Stomach smooth muscle (tissue), 2 donors: Measurements from ENCODE around the gene DDX1.
A peak's percentile ranks its signal among the peaks of the same experiment; 100 is the strongest.
"Not testable (repeated sequence)": the region's sequence is repeated elsewhere in the genome, so short reads cannot be mapped to it uniquely, and the experiment has no call there.

Experiments
- H3K27ac ChIP-seq: one replicate; pipeline ENCODE4 v1.7.0; 2013; ENCODE audit warnings: mild to moderate bottlenecking, low read length, inconsistent platforms
- H3K27me3 ChIP-seq, 2 donors: one replicate each; pipeline ENCODE4 v1.7.0; 2013; ENCODE audit warnings: low read length in 2 of 2; ENCODE audit not compliant: insufficient read depth in 2 of 2, control insufficient read depth in 1 of 2
- H3K36me3 ChIP-seq, 2 donors: one replicate each; pipeline ENCODE4 v1.7.0; 2013; ENCODE audit warnings: low read length in 2 of 2; ENCODE audit not compliant: control insufficient read depth in 2 of 2, insufficient read depth in 2 of 2
- H3K4me1 ChIP-seq: one replicate; pipeline ENCODE4 v1.7.0; 2013; ENCODE audit warnings: low read length; ENCODE audit not compliant: control insufficient read depth, insufficient read depth
- H3K4me3 ChIP-seq, 2 donors: one replicate each; pipeline ENCODE4 v1.7.0; 2013; ENCODE audit warnings: low read length in 2 of 2
- H3K9ac ChIP-seq, 2 donors: one replicate each; pipeline ENCODE4 v1.7.0; 2013; ENCODE audit warnings: low read length in 2 of 2, mild to moderate bottlenecking in 1 of 2
- H3K9me3 ChIP-seq, 2 donors: one replicate each; pipeline ENCODE4 v1.7.0; 2013; ENCODE audit warnings: low read length in 2 of 2; ENCODE audit not compliant: control insufficient read depth in 2 of 2
- donor health status: healthy.
- donor health status: Pancreatic carcinoma.

DDX1 gene

GRCh38 chr2:15591692-15592463, at the start of gene DDX1:
DDX1 (plus strand) TSS chr2:15591868; CDS start chr2:15591934, 66 bp downstream.
- Histone ChIP-seq H3K36me3 (peaks cover 12 to 14% of the 10 kb centered on the region in 2 donors), H3K9ac (peak within 1 kb of the TSS; percentile 93 to 95), H3K4me3 (peak within 1 kb of the TSS; percentile 91 to 99), H3K27me3 (no peaks in the 10 kb centered on the region), H3K27ac (peak within 1 kb of the TSS; percentile 88), H3K9me3 (no peaks in the 10 kb centered on the region), H3K4me1 (peaks cover 13% of the 10 kb centered on the region)

GRCh38 chr2:15542269-15542668, 49.4 kb upstream of the DDX1 start:
- not testable (repeated sequence) for H3K27me3 ChIP-seq, H3K36me3 ChIP-seq, H3K27ac ChIP-seq, H3K9me3 ChIP-seq, H3K9ac ChIP-seq, H3K4me3 ChIP-seq, H3K4me1 ChIP-seq

- Histone ChIP-seq H3K36me3 (peaks cover 0 to 2% of the 10 kb centered on the region in 2 donors), H3K4me1 (no peaks in the 10 kb centered on the region), H3K27ac (no peak overlapping the region), H3K27me3 (no peaks in the 10 kb centered on the region), H3K4me3 (no peak overlapping the region), H3K9ac (no peak overlapping the region), H3K9me3 (no peaks in the 10 kb centered on the region)
These were observed 48.6 kb upstream of the DDX1 start for GRCh38 chr2:15543053-15543452.

DNA sequence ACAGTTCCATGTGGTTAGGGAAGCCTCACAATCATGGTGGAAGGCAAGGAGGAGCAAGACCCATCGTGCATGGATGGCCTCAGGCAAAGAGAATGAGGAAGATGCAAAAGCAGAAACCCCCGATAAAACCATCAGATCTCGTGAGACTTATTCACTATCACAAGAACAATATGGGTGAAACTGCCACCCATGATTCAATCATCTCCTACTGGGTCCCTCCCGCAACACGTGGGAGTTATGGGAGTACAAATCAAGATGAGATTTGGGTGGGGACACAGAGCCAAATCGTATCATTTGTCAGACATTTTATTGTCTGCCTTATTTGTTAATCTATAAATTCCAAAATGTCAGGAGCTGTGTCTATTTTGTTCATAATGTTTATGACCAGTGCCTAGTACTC, 48.1 kb upstream of the DDX1 start:
- no peaks in the 10 kb centered on the region for H3K9me3 ChIP-seq
- H3K36me3 ChIP-seq: peaks cover 0 to 2% of the 10 kb centered on the region in 2 donors
- H3K27me3 ChIP-seq: no peaks in the 10 kb centered on the region
- H3K9ac ChIP-seq: no peak overlapping the region
- no peak overlapping the region for H3K27ac ChIP-seq
- H3K4me1 ChIP-seq: no peaks in the 10 kb centered on the region
- no peak overlapping the region for H3K4me3 ChIP-seq

GRCh38 chr2:15544227-15544626, 47.4 kb upstream of the DDX1 start:
- H3K36me3 ChIP-seq: peaks cover 0 to 2% of the 10 kb centered on the region in 2 donors
- no peak overlapping the region for H3K9ac ChIP-seq
- H3K27me3 ChIP-seq: no peaks in the 10 kb centered on the region
- H3K27ac ChIP-seq: no peak overlapping the region
- no peaks in the 10 kb centered on the region for H3K9me3 ChIP-seq
- H3K4me3 ChIP-seq: no peak overlapping the region
- H3K4me1 ChIP-seq: no peaks in the 10 kb centered on the region

DNA sequence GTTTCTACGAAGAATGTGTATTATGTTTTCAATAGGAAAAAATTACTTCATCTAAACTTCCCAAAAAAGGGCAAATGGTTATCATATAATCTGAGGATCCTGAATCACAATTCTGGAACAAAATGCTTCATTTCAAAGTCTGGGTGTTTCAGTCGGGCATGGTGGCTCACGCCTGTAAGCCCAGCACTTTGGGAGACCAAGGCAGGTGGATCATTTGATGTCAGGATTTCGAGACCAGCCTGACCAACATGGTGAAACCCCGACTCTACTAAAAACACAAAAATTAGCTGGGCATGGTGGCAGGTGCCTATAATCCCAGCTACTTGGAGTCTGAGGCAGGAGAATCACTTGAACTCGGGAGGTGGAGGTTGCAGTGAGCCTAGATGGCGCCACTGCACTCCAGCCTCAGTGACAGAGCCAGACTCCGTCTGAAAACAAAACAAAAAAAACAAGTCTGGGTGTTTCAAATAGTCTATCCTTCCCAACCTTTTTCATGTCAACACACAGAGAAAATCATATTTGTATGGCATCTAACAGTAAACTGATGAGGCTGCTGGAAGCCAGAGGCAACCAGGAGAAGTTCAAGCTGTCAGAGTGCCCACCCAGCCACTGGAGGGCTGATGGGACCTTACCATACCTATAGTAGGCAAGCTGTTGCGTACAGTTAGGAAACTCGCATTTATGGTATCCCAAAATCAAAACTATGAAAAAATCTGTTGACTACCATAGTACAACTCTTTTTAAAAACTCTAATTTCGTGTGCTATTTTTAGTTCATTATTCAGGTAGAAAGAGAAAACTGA, 45.2 kb upstream of the DDX1 start:
- Histone ChIP-seq H3K9me3 (no peaks in the 10 kb centered on the region), H3K9ac (no peak overlapping the region), H3K4me3 (no peak overlapping the region), H3K36me3 (peaks cover 0 to 4% of the 10 kb centered on the region in 2 donors), H3K4me1 (no peaks in the 10 kb centered on the region), H3K27ac (no peak overlapping the region), H3K27me3 (no peaks in the 10 kb centered on the region)

GRCh38 chr2:15547115-15547876, 44.4 kb upstream of the DDX1 start:
- no peaks in the 10 kb centered on the region for H3K4me1 ChIP-seq
- H3K27me3 ChIP-seq: no peaks in the 10 kb centered on the region
- no peak overlapping the region for H3K27ac ChIP-seq
- H3K36me3 ChIP-seq: peaks cover 2 to 7% of the 10 kb centered on the region in 2 donors
- H3K9ac ChIP-seq: no peak overlapping the region
- no peak overlapping the region for H3K4me3 ChIP-seq
- H3K9me3 ChIP-seq: no peaks in the 10 kb centered on the region

GRCh38 chr2:15548974-15549373, 42.7 kb upstream of the DDX1 start:
- Histone ChIP-seq H3K4me3 (no peak overlapping the region), H3K27me3 (no peaks in the 10 kb centered on the region), H3K9ac (no peak overlapping the region), H3K27ac (no peak overlapping the region), H3K36me3 (peaks cover 3 to 7% of the 10 kb centered on the region in 2 donors), H3K4me1 (no peaks in the 10 kb centered on the region), H3K9me3 (no peaks in the 10 kb centered on the region)

- H3K27me3 ChIP-seq: no peaks in the 10 kb centered on the region
- H3K27ac ChIP-seq: no peak overlapping the region
- no peak overlapping the region for H3K9ac ChIP-seq
- no peaks in the 10 kb centered on the region for H3K4me1 ChIP-seq
- H3K9me3 ChIP-seq: no peaks in the 10 kb centered on the region
- peaks cover 3 to 7% of the 10 kb centered on the region in 2 donors for H3K36me3 ChIP-seq
- no peak overlapping the region for H3K4me3 ChIP-seq
These were observed 38.1 kb upstream of the DDX1 start for GRCh38 chr2:15553519-15553918.

DNA sequence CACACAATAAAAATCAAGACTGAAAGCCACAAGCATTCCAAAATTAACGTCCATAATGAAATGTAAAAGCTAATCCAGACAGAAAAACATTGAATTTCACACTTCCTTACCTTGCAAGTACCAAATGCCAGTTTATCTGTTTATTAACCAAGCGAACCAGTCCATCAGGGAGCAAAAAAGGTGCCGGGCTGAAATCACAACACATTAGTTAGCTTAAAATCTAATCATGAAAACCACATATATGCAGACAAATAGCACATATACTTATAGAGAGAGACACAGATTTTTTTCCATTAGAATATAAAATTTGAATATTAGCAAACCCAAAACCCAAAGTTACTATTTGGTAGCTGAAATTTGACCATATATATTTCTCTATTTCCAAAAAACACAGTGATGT, 37.7 kb upstream of the DDX1 start:
- Histone ChIP-seq H3K27me3 (no peaks in the 10 kb centered on the region), H3K9me3 (no peaks in the 10 kb centered on the region), H3K4me3 (no peak overlapping the region), H3K27ac (no peak overlapping the region), H3K36me3 (peaks cover 3 to 7% of the 10 kb centered on the region in 2 donors), H3K9ac (no peak overlapping the region), H3K4me1 (no peaks in the 10 kb centered on the region)
